GM12878 (cell line): Measurements from ENCODE around the gene TAS2R38. TPM values are rescaled to one million over a fixed set of nuclear protein-coding genes. Genes with fewer than 3 reads are reported as not detected.

Experiments used
- ATAC-seq: fragments of 200-7000 bp; cut with Tn5 transposase; 3 replicates; pipeline ENCODE4 v1.9.1; 2020; ENCODE audit warnings: mild to moderate bottlenecking, moderate library complexity
- BruUV-seq: library from RNA; stranded (reverse); fragments of 400-500 nt; replicated peaks from 2 replicates; lab custom pipeline; 2021; lab: Mats Ljungman, UMichigan
- CTCF ChIA-PET: fragments of 300-600 bp; sonication (Branson Sonifier 250); formaldehyde crosslinking; extraction: SDS; loops from one replicate; lab custom pipeline; 2021; ENCODE audit warnings: inconsistent platforms; lab: Yijun Ruan, JAX
- POLR2A ChIA-PET: fragments of 350-600 bp; formaldehyde crosslinking; extraction: SDS; loops from one replicate; lab custom pipeline; 2021; ENCODE audit warnings: inconsistent platforms; lab: Charles Lee
- RAD21 ChIA-PET: fragments of 300-600 bp; sonication (Branson Sonifier 250); formaldehyde crosslinking; loops from one replicate; lab custom pipeline; 2023; ENCODE audit warnings: antibody characterized with exemption; ENCODE audit not compliant: unreplicated experiment; lab: Charles Lee
- SMC1A ChIA-PET: fragments of 300-600 bp; sonication (Branson Sonifier 250); formaldehyde crosslinking; loops from one replicate; lab custom pipeline; 2023; ENCODE audit not compliant: unreplicated experiment, uncharacterized antibody; lab: Charles Lee
- DNase-seq: peaks from one replicate; pipeline ENCODE4 v3.0.0-alpha.2; 2011; ENCODE audit warnings: low read depth, low spot score
- FAIRE-seq: peaks from 3 replicates; lab custom pipeline; 2011; peaks lifted over from hg19 to GRCh38; lab: Jason Lieb, UNC
- H2AFZ ChIP-seq: 2 replicates; pipeline ENCODE4 v1.6.0; 2011; ENCODE audit warnings: low read depth, low read length, control low read depth; ENCODE audit not compliant: control insufficient read depth
- H3K27ac ChIP-seq: 2 replicates; pipeline ENCODE4 v1.5.1; 2011; ENCODE audit warnings: control low read depth; ENCODE audit not compliant: control insufficient read depth, insufficient read depth
- H3K27me3 ChIP-seq, 2 experiments: replicated peaks in 1 of 2; 2 replicates each; pipeline versions ENCODE4 v1.6.0 to v1.6.1; 2011; ENCODE audit warnings: low read length in 1 of 2; ENCODE audit not compliant: control insufficient read depth in 2 of 2, insufficient read depth in 2 of 2
- H3K36me3 ChIP-seq, 2 experiments: 2 replicates each; pipeline ENCODE4 v1.5.1; 2011; ENCODE audit warnings: low read length in 1 of 2; ENCODE audit not compliant: control insufficient read depth in 2 of 2, insufficient read depth in 2 of 2
- H3K4me1 ChIP-seq: 2 replicates; pipeline ENCODE4 v1.6.1; 2011; ENCODE audit warnings: mild to moderate bottlenecking, low read length, moderate library complexity, mixed read lengths; ENCODE audit not compliant: control insufficient read depth, insufficient read depth
- H3K4me2 ChIP-seq: 2 replicates; pipeline ENCODE4 v1.6.0; 2011; ENCODE audit warnings: control low read depth; ENCODE audit not compliant: control insufficient read depth, insufficient read depth
- H3K4me3 ChIP-seq: fragments of 200-600 bp; sonication (generic); 2 replicates; pipeline ENCODE4 v1.5.1; 2016
- H3K79me2 ChIP-seq: 2 replicates; pipeline ENCODE4 v1.6.0; 2011; ENCODE audit warnings: low read length; ENCODE audit not compliant: control insufficient read depth, insufficient read depth
- H3K9ac ChIP-seq: 2 replicates; pipeline ENCODE4 v1.8.0; 2011; ENCODE audit warnings: low read length, control low read depth, mixed read lengths; ENCODE audit not compliant: control insufficient read depth, insufficient read depth
- H3K9me3 ChIP-seq: replicated peaks from 3 replicates; pipeline ENCODE4 v1.5.1; 2011; ENCODE audit warnings: mild to moderate bottlenecking, low read length; ENCODE audit not compliant: control insufficient read depth, insufficient read depth
- H4K20me1 ChIP-seq: 2 replicates; pipeline ENCODE4 v1.6.0; 2011; ENCODE audit not compliant: control insufficient read depth, insufficient read depth
- EED ChIP-seq: sonication (generic); IDR thresholded peaks from 2 replicates; pipeline ENCODE4 v1.6.1; 2016; ENCODE audit warnings: antibody characterized with exemption, low read depth
- ESRRA ChIP-seq: IDR thresholded peaks from 2 replicates; pipeline ENCODE4 v1.6.1; 2012; ENCODE audit warnings: mild to moderate bottlenecking, low read length, improper control_type of control experiment
- RFX5 ChIP-seq: IDR thresholded peaks from 2 replicates; pipeline ENCODE4 v1.6.1; 2011; ENCODE audit warnings: low read depth, low read length, improper control_type of control experiment
- RUNX3 ChIP-seq: IDR thresholded peaks from 2 replicates; pipeline ENCODE4 v1.6.1; 2012; ENCODE audit warnings: low read length, inconsistent platforms
- SIN3A ChIP-seq: IDR thresholded peaks from 2 replicates; pipeline ENCODE4 v1.6.1; 2012; ENCODE audit warnings: low read depth, low read length, improper control_type of control experiment
- TAF1 ChIP-seq: IDR thresholded peaks from 2 replicates; pipeline ENCODE4 v1.6.1; 2011; ENCODE audit warnings: mild to moderate bottlenecking, low read depth, low read length, borderline replicate concordance
- WGBS: methylation state at CpG from one replicate; pipeline ENCODE4 v1.1.6; 2016; ENCODE audit warnings: low lambda C conversion rate; ENCODE audit not compliant: insufficient replicate concordance, insufficient coverage; ENCODE audit errors: missing lambda C conversion rate; 5-methylcytosine and 5-hydroxymethylcytosine counted together
- in situ Hi-C: fragments of 300-500 bp; cut with MboI; formaldehyde crosslinking; loops from 9 replicates; pipeline ENCODE4 v1.14.3; 2018; ENCODE audit warnings: mixed read lengths
- intact Hi-C: fragments of 100-400 bp; cut with micrococcal nuclease; formaldehyde crosslinking; loops from one replicate; pipeline ENCODE4 v1.14.2; 2022; ENCODE audit not compliant: unreplicated experiment
- polyA plus RNA-seq, 11 experiments: library from polyadenylated mRNA; depleted of rRNA in 4 of 11; unstranded in 6 of 11; stranded (reverse) in 5 of 11; fragments of >200 nt; fragmentation: Nextera tagmentation in 4 of 11; fragmentation: Illumina TruSeq in 1 of 11; extraction: Ambion mirVana in 4 of 11; extraction: Trizol in 1 of 11; gene quantifications; 1 replicate in 1 of 11; 2 replicates in 10 of 11; pipeline versions ENCODE4 v1.2.1 to v1.2.3, GENCODE V29; 2011 to 2016; ENCODE audit warnings: inconsistent platforms in 2 of 11, missing spikeins in 2 of 11, low read depth in 1 of 11
- total RNA-seq, 4 experiments: library from RNA; depleted of rRNA in 3 of 4; stranded (reverse); fragments of >200 nt in 3 of 4; fragmentation: Illumina TruSeq in 1 of 4; extraction: Trizol in 1 of 4; gene quantifications; 2 replicates each; pipeline versions ENCODE4 v1.2.1 to v1.2.3, GENCODE V29; 2013 to 2021
- TF ChIP-seq, protein P1 (sequence below): IDR thresholded peaks from 2 replicates; pipeline ENCODE4 v1.6.1; 2012; ENCODE audit warnings: low read depth, low read length, improper control_type of control experiment
- TF ChIP-seq, protein P2 (sequence below): IDR thresholded peaks from 2 replicates; pipeline ENCODE4 v1.6.1; 2011; ENCODE audit warnings: low read depth, mild to moderate bottlenecking, low read length, moderate library complexity, borderline replicate concordance; ENCODE audit errors: extremely low read depth
- TF ChIP-seq, protein P3 (sequence below): fragments of 450-650 bp; IDR thresholded peaks from 2 replicates; pipeline ENCODE4 v1.6.1; 2016; ENCODE audit warnings: mild to moderate bottlenecking
- TF ChIP-seq, protein P4 (sequence below): fragments of 450-650 bp; IDR thresholded peaks from 2 replicates; pipeline ENCODE4 v1.6.1; 2018; ENCODE audit warnings: mild to moderate bottlenecking, low read depth, moderate library complexity; ENCODE audit not compliant: partially characterized antibody

The TAS2R38 gene
- total and polyA plus RNA-seq, 10 of the 15 experiments (the other 5 are each of a cell fraction or from before 2014, with no cell fraction given) = not detected

DNA sequence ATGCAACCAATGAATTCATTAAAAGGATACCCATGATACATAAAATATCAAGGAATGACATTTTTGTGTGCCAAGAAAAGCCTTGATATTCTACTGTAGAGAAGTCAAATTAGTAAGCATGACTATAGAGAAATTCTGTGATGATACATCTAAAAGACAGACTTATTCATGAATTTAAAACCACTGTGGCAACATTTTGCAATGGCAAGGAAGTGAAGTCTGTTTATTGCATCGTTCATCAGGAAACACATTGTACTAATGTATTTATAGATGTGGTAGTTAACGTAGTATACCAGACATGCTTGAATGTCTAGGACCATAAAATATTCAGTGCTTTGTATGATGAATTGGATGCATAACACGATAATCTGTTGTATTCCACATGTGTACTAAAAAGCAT lies 17.5 kb downstream of the TAS2R38 start:
- no peak overlapping the region for H2AFZ ChIP-seq
- BruUV-seq = no TSS peak

More for the DNA sequence above, 17.5 kb downstream of the TAS2R38 start:
- ATAC-seq (no peak), FAIRE-seq (no peak), DNase-seq (no peak)
- intact Hi-C loops = no loop called here
- RAD21 ChIA-PET = no interaction called here
- CTCF ChIA-PET = no interaction called here
- in situ Hi-C loops = no loop called here
- H3K36me3 ChIP-seq = no peaks in the 10 kb centered on the region
- no peaks in the 10 kb centered on the region for H3K27me3 ChIP-seq
- SMC1A ChIA-PET = no interaction called here
- H3K9me3 ChIP-seq = no peaks in the 10 kb centered on the region
- no peaks in the 10 kb centered on the region for H3K79me2 ChIP-seq
- H3K4me2 ChIP-seq = no peak overlapping the region
- H3K27ac ChIP-seq = no peak overlapping the region
- POLR2A ChIA-PET = no interaction called here
- H3K9ac ChIP-seq = no peak overlapping the region
- no peaks in the 10 kb centered on the region for H3K4me1 ChIP-seq
- 3% methylated on average over 3 of the region's 3 CpGs for WGBS
- no peak overlapping the region for H3K4me3 ChIP-seq
- no peaks in the 10 kb centered on the region for H4K20me1 ChIP-seq
- TF ChIP-seq SIN3A = no peak
- no peak for TF ChIP-seq EED
- TF ChIP-seq RFX5 = no peak
- TF ChIP-seq TAF1 = no peak
- TF ChIP-seq RUNX3 = no peak
- TF ChIP-seq, protein P1, sequence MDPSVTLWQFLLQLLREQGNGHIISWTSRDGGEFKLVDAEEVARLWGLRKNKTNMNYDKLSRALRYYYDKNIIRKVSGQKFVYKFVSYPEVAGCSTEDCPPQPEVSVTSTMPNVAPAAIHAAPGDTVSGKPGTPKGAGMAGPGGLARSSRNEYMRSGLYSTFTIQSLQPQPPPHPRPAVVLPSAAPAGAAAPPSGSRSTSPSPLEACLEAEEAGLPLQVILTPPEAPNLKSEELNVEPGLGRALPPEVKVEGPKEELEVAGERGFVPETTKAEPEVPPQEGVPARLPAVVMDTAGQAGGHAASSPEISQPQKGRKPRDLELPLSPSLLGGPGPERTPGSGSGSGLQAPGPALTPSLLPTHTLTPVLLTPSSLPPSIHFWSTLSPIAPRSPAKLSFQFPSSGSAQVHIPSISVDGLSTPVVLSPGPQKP = no peak
- TF ChIP-seq, protein P2, sequence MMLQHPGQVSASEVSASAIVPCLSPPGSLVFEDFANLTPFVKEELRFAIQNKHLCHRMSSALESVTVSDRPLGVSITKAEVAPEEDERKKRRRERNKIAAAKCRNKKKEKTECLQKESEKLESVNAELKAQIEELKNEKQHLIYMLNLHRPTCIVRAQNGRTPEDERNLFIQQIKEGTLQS = no peak
- no peak for TF ChIP-seq ESRRA
- TF ChIP-seq, protein P3, sequence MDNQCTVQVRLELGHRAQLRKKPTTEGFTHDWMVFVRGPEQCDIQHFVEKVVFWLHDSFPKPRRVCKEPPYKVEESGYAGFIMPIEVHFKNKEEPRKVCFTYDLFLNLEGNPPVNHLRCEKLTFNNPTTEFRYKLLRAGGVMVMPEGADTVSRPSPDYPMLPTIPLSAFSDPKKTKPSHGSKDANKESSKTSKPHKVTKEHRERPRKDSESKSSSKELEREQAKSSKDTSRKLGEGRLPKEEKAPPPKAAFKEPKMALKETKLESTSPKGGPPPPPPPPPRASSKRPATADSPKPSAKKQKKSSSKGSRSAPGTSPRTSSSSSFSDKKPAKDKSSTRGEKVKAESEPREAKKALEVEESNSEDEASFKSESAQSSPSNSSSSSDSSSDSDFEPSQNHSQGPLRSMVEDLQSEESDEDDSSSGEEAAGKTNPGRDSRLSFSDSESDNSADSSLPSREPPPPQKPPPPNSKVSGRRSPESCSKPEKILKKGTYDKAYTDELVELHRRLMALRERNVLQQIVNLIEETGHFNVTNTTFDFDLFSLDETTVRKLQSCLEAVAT = no peak
- TF ChIP-seq, protein P4, sequence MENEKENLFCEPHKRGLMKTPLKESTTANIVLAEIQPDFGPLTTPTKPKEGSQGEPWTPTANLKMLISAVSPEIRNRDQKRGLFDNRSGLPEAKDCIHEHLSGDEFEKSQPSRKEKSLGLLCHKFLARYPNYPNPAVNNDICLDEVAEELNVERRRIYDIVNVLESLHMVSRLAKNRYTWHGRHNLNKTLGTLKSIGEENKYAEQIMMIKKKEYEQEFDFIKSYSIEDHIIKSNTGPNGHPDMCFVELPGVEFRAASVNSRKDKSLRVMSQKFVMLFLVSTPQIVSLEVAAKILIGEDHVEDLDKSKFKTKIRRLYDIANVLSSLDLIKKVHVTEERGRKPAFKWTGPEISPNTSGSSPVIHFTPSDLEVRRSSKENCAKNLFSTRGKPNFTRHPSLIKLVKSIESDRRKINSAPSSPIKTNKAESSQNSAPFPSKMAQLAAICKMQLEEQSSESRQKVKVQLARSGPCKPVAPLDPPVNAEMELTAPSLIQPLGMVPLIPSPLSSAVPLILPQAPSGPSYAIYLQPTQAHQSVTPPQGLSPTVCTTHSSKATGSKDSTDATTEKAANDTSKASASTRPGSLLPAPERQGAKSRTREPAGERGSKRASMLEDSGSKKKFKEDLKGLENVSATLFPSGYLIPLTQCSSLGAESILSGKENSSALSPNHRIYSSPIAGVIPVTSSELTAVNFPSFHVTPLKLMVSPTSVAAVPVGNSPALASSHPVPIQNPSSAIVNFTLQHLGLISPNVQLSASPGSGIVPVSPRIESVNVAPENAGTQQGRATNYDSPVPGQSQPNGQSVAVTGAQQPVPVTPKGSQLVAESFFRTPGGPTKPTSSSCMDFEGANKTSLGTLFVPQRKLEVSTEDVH = no peak
